Stimulated activated CD4-positive, alpha-beta T cell treated with anti-CD3 and anti-CD28 coated beads, Interleukin-15, amount 100 ng/mL, for 48 hours (primary cell): ENCODE results near the gene DOK3.

ENCODE experiments used
- DNase-seq, 2 donors: peaks; one replicate each; pipeline ENCODE4 v3.0.0-alpha.2; 2020; ENCODE audit warnings: low read depth in 2 of 2

Gene DOK3

GRCh38 chr5:177468685-177469628 lies 40.7 kb downstream of the DOK3 start:
- no peak for DNase-seq

DNA sequence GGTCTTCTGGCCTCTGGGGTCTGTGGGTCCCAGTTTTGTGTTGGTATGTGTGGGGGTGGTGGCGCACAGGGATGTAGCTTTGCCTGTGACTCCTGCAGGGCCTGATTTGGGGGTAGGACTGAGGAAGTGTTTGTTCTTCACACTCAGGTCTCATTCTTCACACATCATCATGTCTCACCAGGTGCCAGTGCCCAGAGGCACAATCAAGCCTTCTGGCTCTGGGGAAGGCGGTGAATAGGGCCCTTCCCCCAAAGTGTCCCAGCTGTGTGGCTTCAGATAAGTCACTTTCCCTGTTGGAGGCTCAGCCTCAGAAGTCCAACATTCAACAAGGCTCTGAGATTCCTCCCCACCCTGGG lies 41.3 kb downstream of the DOK3 start:
- DNase-seq: no peak

DNA sequence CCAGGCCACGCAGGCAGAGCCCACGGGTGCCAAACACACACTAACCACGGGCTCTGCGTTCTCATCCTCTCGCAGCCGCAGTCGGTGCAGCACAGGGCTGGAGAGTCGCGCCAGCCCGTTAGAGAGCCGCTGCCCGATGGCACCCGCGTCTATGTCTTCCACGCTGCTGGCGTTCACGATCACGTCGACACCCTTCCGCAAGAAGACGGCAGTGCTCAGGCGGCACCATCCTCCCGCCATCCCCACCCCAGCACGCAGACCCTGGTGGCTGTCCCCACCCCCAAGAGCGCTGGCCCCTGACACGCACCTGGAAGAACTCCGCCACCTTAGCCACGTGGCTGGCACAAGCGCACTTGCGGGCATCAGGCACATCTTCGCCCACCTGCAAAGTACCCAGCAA lies 42.2 kb downstream of the DOK3 start:
- no peak for DNase-seq

DNA sequence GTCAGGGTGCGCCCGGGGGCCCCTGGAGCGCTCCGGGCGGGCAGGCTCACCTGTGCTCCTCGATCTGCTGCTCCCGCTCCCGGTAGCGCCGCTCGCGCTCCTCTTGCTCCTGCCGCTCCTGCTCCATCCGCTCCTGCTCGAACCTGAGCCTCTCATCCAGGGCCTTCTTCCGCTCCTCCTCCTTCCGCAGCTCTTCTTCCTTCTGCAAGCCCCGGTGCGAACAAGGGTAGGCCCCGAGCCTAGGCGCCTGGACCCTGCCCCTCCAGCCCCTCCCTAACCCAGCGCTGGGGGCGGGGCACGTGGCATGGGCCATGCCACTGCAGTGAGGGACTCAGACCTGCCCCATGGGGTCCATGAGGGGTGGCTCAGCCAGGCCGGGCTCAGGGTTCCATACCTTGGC lies 42.8 kb downstream of the DOK3 start:
- DNase-seq: no peak

DNA sequence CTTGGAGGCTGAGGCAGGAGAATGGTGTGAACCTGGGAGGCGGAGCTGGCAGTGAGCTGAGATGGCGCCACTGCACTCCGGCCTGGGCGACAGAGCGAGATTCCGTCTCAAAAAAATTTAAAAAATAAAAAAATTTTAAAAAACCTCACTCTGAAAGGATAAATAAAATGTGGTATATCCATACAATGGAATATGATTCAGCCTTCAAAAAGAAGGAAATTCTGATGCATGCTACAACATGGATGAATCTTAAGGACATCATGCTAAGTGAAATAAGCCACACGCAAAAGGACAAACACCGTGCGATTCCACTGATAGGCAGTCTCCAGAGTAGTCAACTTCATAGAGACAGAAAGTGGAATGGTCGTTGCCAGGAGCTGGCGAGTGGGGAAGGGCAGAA lies 44.6 kb downstream of the DOK3 start:
- no peak for DNase-seq

- no peak for DNase-seq
Observed at GRCh38 chr5:177462021-177462670, 47.5 kb downstream of the DOK3 start.

DNA sequence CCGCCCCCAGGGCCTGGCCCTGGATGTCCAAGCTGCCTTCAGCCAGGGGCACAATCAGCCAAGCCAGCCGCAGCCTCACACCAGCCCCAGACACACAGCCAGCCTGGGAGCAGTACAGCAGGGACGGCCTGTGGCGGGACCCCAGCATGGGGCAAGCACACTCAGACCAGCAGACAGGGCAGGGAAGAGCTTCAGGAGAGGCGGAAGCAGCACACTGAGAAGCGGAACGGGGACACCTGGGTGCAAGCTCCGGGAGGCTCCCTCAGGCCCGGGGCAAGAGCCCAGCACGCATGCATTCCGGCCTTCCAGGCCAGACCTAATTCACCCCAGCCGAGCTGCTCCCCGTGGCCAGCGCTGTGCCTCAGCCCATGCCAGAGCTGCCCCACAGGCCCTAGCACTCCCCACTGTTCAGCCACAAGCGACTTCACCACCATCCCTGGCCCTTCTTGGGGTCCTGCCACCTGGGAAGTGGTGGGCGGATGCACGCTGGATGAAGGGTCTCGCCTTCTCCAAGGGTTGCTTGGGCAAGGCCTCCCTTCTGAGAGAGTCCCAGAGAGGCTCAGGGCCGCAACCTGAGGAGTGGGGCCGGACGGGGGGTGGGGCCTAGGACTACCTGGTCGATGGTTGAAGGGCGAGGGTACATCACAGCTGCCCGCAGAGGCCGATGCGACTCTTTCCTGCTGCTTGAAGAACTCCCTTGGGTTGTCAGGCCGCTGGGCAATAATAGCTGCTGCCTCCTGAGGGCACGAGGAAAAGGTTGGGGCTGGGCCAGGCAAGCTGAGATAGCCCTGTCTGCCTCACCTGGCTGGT lies 49.6 kb downstream of the DOK3 start:
- no peak for DNase-seq

DNA sequence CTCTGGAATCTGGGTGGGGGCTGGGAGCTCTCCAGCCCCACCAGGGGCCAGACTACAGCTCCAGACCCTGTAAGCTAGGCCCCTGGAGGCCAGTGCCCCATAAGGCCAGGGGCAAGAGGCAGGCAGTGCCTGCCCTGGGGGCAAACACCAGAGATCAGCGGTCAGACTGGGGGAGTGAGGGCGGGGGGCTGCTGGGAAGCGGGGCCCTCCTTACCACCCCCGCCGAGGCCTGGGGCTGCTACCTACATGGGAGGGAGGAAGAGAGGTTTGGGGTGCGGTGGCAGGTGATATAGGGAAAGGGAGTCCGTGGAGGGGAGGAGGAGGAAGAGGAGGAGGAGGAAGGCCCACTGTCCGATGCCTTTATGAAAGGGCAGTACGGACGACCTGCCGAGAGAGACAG lies 50.3 kb downstream of the DOK3 start:
- no peak for DNase-seq

DNA sequence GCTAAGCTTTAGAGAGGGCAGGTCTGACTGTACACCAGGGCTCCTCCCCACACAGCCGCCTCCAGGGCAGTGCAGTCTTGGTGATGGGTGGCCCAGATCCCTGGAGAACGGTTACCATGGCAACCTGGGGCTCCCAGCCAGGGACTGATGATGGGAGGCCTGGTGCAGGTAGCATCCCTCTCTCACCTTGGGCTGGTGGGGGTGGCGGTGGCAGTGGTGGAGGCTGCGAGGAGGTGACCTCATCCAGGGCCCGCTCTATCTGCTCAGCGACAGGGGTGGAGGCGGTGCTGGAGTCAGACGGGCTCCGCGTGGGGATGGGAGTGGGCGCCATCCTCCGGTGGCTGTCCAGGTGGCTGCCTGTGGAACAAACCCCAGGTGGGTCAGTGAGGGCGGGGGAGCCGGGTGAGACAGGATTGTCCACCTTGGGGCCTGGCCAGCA lies 50.7 kb downstream of the DOK3 start:
- no peak for DNase-seq

DNA sequence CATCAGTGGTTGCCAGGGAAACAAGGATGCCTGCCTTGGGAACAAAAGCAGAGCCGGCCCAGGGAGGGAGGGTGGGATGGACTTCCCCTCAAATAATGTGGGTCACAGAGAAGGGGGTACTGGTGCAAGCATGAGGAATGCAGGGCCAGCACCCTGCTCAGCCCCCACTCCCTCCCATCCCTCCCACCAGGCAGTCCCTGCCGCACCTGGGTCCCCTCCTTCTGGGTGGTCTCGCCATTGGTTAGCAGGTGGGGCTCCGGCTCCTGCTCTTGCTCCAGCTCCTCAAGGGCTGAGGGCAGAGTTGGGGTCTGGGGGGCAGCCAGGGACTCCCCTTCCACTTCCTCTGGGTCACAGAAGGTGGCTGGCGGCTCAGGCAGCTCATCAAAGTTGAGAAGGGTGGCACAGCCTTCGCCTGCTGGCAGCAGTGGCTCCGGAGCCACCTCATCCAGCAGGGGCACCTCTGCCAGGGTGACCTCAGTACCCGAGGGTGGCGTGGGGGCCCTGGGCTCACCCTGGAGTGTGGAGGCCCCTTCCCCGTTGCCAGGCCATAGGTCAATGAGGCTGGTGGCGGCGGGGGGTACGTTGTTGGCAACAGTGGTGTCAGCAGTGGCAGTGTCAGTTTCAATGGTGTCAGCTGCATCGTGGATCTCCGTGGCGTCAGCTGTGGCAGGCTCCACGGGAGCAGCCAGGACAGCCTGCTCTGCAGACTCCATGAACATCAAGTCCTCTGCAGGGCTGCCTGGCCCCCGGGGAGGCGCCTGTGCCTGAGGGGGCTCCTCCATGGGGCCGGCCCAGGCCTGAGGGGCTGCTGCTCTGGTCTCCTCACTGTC lies 51.6 kb downstream of the DOK3 start:
- DNase-seq: no peak

DNA sequence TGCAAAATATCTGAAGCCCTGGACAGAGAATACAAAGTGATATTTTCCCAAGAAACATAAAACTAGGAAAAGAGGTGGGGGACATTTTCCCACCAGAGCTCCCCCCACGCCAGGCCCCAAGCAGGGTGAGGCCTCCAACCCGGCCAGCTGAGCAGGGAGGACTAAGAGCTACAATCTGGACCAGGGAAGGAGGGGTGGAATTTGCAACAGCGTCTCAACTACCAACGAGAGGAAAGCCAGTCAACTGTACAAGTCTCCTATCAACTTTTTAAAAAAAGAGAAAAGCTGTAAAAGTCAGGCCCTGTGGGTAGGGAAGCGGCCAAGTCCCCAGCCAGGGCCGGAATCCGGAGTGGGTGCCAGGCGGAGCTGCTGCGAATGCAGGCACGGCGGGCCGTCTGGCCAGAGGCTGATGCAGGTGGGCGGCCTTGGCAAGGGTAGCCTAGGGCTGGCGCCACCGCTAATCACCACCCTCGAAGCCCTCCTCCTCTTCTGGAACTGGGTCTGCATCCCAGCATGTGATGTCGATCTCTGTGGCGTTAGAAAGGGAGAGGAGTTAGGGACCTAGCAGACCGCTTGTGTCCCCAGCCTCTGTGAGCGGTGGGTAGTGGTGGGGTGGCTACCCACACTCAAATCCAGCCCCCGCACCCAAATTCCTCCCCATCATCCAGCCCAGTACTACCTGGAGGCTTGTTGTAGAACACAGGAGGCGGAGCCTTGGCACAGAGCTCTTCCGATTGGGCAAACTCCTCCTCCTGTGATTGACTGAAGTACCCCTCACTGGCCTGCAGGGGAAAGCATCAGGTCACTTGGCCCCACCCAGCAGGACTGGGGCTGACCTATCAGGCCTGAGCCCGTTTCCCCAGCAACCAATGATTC lies 52.4 kb downstream of the DOK3 start:
- DNase-seq: peak; percentile 54 to 60

DNA sequence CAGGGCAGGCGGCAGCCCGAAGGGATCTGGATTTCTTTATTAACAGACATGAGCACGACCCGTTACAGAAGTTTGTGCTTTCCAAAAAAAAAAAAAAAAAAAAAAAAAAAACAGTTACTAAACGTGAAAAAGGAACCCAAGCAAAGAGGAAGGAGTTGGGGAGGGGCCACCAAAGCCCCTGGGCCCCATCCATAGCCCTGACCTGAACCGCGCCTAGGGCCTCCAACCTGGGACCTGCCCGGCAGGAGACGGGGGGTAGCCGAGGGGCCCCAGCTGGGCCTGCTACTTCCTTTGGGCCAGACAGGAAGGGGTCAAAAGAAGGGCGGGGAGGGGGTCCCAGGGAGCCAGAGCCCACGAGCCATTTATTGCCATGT lies 53.0 kb downstream of the DOK3 start:
- no peak for DNase-seq

DNA sequence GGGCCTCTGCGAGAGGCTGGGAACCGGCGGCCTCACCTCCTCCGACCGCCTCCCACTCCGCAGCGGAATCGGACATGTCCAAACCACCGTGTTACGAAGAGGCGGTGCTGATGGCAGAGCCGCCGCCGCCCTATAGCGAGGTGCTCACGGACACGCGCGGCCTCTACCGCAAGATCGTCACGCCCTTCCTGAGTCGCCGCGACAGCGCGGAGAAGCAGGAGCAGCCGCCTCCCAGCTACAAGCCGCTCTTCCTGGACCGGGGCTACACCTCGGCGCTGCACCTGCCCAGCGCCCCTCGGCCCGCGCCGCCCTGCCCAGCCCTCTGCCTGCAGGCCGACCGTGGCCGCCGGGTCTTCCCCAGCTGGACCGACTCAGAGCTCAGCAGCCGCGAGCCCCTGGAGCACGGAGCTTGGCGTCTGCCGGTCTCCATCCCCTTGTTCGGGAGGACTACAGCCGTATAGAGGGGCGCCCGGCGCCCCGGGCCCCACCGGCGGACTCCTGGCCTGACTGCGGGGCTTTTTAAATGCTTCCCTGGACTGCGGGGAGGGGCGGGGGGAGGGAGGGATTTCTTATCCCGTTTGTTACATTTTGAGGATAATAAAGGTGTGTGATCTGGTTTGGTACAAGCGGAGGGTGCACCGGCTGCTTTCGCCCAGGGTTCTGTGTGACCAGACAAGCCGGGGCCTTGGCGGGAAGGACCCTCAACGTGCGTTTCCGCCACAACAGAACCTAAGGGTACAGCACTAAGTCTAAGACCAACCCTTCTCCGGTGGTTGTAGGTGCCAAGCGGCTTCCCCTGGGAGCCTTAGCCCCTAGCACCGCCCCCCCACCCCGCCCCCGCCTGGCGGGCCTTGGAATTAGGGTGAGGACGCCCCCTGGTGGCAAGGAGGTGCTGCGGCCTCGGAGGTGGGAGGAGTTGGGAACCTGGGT lies 53.7 kb downstream of the DOK3 start:
- DNase-seq: peak; percentile 92 to 98

- peak; percentile 85 to 91 for DNase-seq
Observed at GRCh38 chr5:177455036-177455660, 54.5 kb downstream of the DOK3 start.

DNA sequence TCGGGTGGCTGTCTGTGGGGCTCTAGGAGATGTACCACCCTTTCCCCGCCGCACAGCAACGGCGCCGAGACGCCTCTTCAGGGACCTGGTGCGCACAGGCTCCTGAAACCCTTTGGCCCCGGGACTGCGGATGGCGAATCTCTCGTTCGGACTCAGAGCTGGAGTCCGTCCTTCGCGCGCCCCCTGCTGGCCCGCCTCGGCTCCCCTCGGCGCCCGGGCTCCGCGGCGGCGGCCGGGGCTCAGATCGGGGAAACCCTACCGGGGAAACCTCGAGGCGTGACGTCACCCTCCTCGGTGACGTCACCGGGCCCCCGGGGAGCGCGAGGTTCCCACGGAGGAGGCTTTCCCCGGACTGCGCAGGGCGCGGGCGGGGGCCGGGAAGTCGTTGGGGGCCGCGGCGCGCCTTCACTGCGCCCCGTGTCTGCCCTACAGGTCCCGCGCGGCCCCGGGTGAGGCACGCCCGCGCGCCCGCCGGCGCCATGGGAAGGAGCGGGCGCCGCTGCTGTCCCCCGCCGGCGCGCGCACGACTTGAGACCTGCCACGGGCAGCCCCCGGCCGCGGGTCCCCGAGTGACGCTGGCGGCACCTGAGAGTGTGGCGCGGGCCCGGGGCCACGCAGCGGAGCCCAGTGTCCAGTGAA lies 55.1 kb downstream of the DOK3 start:
- peak; percentile 79 to 88 for DNase-seq

DNA sequence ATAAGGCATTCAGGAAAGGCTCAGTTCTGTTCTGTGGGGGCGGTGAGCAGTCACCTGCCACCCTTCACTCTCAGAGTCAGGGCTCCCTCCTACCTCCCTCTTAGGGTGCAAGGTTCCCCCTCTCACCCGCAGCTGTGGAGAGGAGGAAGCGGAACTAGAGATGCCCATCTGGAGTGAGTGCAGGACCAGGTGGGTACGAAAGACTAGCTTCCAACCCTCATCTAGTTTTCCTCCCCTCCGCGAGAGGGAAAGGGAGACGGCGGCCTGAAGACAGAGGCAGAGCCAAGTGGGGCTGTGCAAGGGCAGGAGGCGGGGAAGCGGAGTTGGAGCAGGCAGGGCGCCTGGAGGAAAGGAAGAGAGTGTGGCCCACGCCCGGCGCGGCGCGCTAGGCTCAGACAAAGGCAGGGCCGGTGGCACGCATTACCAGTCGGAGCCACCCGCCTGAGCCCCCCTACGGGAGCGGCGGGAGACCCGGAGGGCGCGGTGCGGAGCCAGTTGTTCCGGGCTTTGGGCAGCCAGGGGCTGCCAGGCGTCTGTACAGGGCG lies 55.7 kb downstream of the DOK3 start:
- DNase-seq: no peak

DNA sequence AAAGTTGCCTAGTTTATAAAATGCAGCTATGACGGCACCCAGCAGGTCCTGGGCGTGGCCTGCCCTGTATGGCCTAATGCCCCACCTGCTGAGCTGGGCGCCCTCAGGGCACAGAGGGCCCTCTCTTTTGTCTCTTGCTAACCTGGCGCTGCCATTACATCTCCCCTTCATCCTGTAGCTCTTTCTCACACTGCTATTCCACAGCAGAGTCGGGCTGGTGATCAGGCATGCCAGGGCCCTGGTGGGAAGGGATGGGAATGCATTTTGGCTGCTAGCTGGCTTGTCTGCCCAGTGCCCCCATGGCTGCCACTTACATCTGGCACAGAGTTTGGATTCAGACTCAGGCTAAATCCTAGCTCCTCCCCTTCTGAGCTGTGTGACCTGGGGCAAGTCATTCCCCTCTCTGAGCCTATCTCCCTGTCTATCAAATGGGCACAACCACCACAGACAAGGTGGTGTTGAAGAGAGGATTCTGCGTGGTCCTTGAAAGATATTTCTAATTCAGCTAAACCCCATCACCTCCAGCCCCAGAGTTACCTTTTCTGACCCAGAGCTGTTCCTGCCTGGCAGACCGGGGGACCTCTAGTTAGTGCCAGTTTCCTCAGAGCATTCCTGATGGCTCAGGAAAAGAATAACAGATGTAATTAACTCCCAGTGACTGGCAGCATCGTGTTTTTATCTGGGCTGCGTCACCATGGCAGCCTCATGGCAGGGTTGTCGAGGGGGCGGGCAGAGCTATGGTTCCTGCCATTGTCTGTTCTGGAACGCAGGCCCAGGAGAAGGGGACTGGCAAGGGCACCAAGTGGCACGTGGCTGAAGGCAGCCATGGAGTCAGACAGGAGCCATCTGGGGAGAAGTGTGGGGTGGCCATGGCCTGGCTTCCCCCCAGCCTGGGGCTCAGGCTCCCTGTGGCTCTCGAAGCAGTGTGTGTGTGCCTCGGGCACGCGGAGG lies 56.7 kb downstream of the DOK3 start:
- DNase-seq: no peak
